ENCODE data around the gene ATP6V0B.

Gene ATP6V0B

GRCh38 chr1:44016041-44016889, 41.5 kb downstream of the ATP6V0B start:
- no peak overlapping the region for H2AFZ ChIP-seq (ENCODE audit: low read length)

GRCh38 chr1:44016890-44017400, 42.2 kb downstream of the ATP6V0B start:
- no peaks in the 10 kb centered on the region for H3F3A ChIP-seq (ENCODE audit: low read depth)
- no peak overlapping the region for H3K4me2 ChIP-seq (ENCODE audit: low read depth, low read length, poor library complexity, severe bottlenecking)
- no peaks in the 10 kb centered on the region for H3K79me2 ChIP-seq (ENCODE audit: insufficient read depth, low read length)
- H4K20me1 ChIP-seq (ENCODE audit: insufficient read depth, low read length, poor library complexity, severe bottlenecking), result no peaks in the 10 kb centered on the region
- H3K36me3 ChIP-seq (ENCODE audit: insufficient read depth, low read length), result no peaks in the 10 kb centered on the region
- no peak for TF ChIP-seq EZH2phosphoT487 (IDR thresholded peaks at IDR 0.05; ENCODE audit: borderline replicate concordance)
- no peak for TF ChIP-seq CTCF (conservative IDR thresholded peaks at IDR 0.05; ENCODE audit: low read length)
- H3K9me2 ChIP-seq (replicated peaks; ENCODE audit: low read depth, low read length), result no peaks in the 10 kb centered on the region
- no peak overlapping the region for H3K9ac ChIP-seq (ENCODE audit: low read depth, low read length, poor library complexity, severe bottlenecking)
- H3K4me1 ChIP-seq (ENCODE audit: insufficient read depth, low read length, poor library complexity, severe bottlenecking), result no peaks in the 10 kb centered on the region
- H3K9me3 ChIP-seq (ENCODE audit: insufficient read depth, low read depth, low read length), result no peaks in the 10 kb centered on the region
- no peaks in the 10 kb centered on the region for H3K27me3 ChIP-seq (ENCODE audit: insufficient read depth, low read length, poor library complexity, severe bottlenecking)
- H2AFZ ChIP-seq (ENCODE audit: low read length), result no peak overlapping the region
- H3K4me3 ChIP-seq (ENCODE audit: low read length, poor library complexity, severe bottlenecking), result no peak overlapping the region

More at GRCh38 chr1:44016041-44016889, 41.5 kb downstream of the ATP6V0B start:
- Histone ChIP-seq H3K4me1 (ENCODE audit: insufficient read depth, low read length, poor library complexity, severe bottlenecking) (no peaks in the 10 kb centered on the region), H3K4me3 (ENCODE audit: low read length, poor library complexity, severe bottlenecking) (no peak overlapping the region), H4K20me1 (ENCODE audit: insufficient read depth, low read length, poor library complexity, severe bottlenecking) (no peaks in the 10 kb centered on the region), H3F3A (ENCODE audit: low read depth) (no peaks in the 10 kb centered on the region), H3K27me3 (ENCODE audit: insufficient read depth, low read length, poor library complexity, severe bottlenecking) (no peaks in the 10 kb centered on the region), H3K36me3 (ENCODE audit: insufficient read depth, low read length) (no peaks in the 10 kb centered on the region), H3K4me2 (ENCODE audit: low read depth, low read length, poor library complexity, severe bottlenecking) (no peak overlapping the region), H3K9me2 (replicated peaks; ENCODE audit: low read depth, low read length) (no peaks in the 10 kb centered on the region), H3K9ac (ENCODE audit: low read depth, low read length, poor library complexity, severe bottlenecking) (no peak overlapping the region), H3K79me2 (ENCODE audit: insufficient read depth, low read length) (no peaks in the 10 kb centered on the region), H3K9me3 (ENCODE audit: insufficient read depth, low read depth, low read length) (no peaks in the 10 kb centered on the region)
- TF ChIP-seq CTCF (conservative IDR thresholded peaks at IDR 0.05; ENCODE audit: low read length) (no peak), EZH2phosphoT487 (IDR thresholded peaks at IDR 0.05; ENCODE audit: borderline replicate concordance) (no peak)

GRCh38 chr1:44019466-44019948, 44.7 kb downstream of the ATP6V0B start:
- Histone ChIP-seq H3K36me3 (ENCODE audit: insufficient read depth, low read length) (no peaks in the 10 kb centered on the region), H3K4me2 (ENCODE audit: low read depth, low read length, poor library complexity, severe bottlenecking) (no peak overlapping the region), H3K9me2 (replicated peaks; ENCODE audit: low read depth, low read length) (no peaks in the 10 kb centered on the region), H3K79me2 (ENCODE audit: insufficient read depth, low read length) (no peaks in the 10 kb centered on the region), H3K27me3 (ENCODE audit: insufficient read depth, low read length, poor library complexity, severe bottlenecking) (no peaks in the 10 kb centered on the region), H4K20me1 (ENCODE audit: insufficient read depth, low read length, poor library complexity, severe bottlenecking) (no peaks in the 10 kb centered on the region), H2AFZ (ENCODE audit: low read length) (no peak overlapping the region), H3F3A (ENCODE audit: low read depth) (no peaks in the 10 kb centered on the region), H3K4me3 (ENCODE audit: low read length, poor library complexity, severe bottlenecking) (no peak overlapping the region), H3K9ac (ENCODE audit: low read depth, low read length, poor library complexity, severe bottlenecking) (no peak overlapping the region), H3K9me3 (ENCODE audit: insufficient read depth, low read depth, low read length) (no peaks in the 10 kb centered on the region), H3K4me1 (ENCODE audit: insufficient read depth, low read length, poor library complexity, severe bottlenecking) (no peaks in the 10 kb centered on the region)
- TF ChIP-seq CTCF (conservative IDR thresholded peaks at IDR 0.05; ENCODE audit: low read length), result no peak
- TF ChIP-seq EZH2phosphoT487 (IDR thresholded peaks at IDR 0.05; ENCODE audit: borderline replicate concordance), result no peak

Measured in Loucy (cell line).